ENCODE results near the gene BABAM2. TPM values are rescaled to one million over a fixed set of nuclear protein-coding genes. Genes with fewer than 3 reads are reported as not detected.

Gene BABAM2
- total RNA-seq, 1 experiment from 2014 or later: 57.6 TPM

DNA sequence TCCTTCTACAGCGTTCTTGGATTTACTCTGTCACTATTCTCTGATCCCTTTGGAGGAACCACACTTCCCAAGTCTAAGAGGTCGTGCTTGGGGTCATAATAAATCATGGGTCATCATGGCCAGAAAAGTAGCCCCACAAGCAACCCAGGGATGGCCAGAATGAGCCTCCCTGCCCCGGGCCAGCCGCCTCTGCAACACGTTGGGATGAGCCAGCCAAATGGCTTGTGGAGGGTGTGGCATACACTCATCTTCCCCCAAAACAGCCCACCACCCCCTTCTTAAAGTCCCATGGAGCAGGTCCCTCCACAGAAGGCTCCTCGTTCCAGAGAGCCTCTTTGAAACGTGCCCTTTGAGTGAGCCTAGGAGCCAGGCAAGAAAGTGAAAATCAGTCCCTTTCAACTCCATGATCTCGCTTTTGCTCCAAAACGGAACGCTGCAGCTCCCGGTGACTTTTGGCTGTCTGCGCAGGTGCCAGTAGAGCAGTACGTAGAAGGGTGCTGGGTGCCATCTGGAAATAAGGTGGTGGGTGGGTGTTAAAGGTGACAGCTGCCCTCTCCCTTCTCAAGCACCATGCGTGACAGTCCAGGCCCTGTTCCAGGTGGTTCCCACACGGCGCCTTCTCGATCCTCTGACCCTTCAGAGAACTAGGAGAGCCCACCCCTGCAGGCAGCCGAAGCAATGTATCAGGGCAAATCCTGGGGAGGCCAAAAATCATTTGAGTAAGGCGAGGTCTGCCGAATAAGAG is 453.6 kb downstream of the BABAM2 start:
- CTCF ChIA-PET: no interaction called here
- H3K27ac Mint-ChIP-seq (ENCODE audit: low read depth, unreplicated experiment): no peak overlapping the region
- POLR2A ChIA-PET: interaction anchor here (1.0 to 1.9 kb wide), 2 partner anchors 21 to 35 kb away, joined by 3 to 5 read pairs; no protein-coding TSS in a partner anchor
- no peaks in the 10 kb centered on the region for H3K36me3 Mint-ChIP-seq (ENCODE audit: insufficient read depth, unreplicated experiment)
- no peak for DNase-seq (ENCODE audit: unreplicated experiment)
- intact Hi-C loops (cut with micrococcal nuclease): no loop called here
- TF ChIP-seq, protein P1, sequence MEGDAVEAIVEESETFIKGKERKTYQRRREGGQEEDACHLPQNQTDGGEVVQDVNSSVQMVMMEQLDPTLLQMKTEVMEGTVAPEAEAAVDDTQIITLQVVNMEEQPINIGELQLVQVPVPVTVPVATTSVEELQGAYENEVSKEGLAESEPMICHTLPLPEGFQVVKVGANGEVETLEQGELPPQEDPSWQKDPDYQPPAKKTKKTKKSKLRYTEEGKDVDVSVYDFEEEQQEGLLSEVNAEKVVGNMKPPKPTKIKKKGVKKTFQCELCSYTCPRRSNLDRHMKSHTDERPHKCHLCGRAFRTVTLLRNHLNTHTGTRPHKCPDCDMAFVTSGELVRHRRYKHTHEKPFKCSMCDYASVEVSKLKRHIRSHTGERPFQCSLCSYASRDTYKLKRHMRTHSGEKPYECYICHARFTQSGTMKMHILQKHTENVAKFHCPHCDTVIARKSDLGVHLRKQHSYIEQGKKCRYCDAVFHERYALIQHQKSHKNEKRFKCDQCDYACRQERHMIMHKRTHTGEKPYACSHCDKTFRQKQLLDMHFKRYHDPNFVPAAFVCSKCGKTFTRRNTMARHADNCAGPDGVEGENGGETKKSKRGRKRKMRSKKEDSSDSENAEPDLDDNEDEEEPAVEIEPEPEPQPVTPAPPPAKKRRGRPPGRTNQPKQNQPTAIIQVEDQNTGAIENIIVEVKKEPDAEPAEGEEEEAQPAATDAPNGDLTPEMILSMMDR (IDR thresholded peaks at IDR 0.05; ENCODE audit: unreplicated experiment): no peak
- no peak overlapping the region for H3K4me3 Mint-ChIP-seq (ENCODE audit: unreplicated experiment)
- no TSS peak for BruUV-seq (replicated peaks)
- H3K9me3 Mint-ChIP-seq (ENCODE audit: unreplicated experiment): no peaks in the 10 kb centered on the region
- H3K27me3 Mint-ChIP-seq (ENCODE audit: insufficient read depth, unreplicated experiment): no peaks in the 10 kb centered on the region
- peaks cover 7% of the 10 kb centered on the region for H3K4me1 Mint-ChIP-seq (ENCODE audit: insufficient read depth, unreplicated experiment)

GRCh38 chr2:28344756-28345373 is 454.3 kb downstream of the BABAM2 start:
- CTCF ChIA-PET: no interaction called here
- intact Hi-C loops (cut with micrococcal nuclease): no loop called here
- no TSS peak for BruUV-seq (replicated peaks)

GRCh38 chr2:28345619-28346018 is 455.1 kb downstream of the BABAM2 start:
- H3K27ac Mint-ChIP-seq (ENCODE audit: low read depth, unreplicated experiment): no peak overlapping the region
- H3K27me3 Mint-ChIP-seq (ENCODE audit: insufficient read depth, unreplicated experiment): no peaks in the 10 kb centered on the region
- H3K4me1 Mint-ChIP-seq (ENCODE audit: insufficient read depth, unreplicated experiment): peaks cover 5% of the 10 kb centered on the region
- H3K4me3 Mint-ChIP-seq (ENCODE audit: unreplicated experiment): no peak overlapping the region
- no TSS peak for BruUV-seq (replicated peaks)
- no peak for DNase-seq (ENCODE audit: unreplicated experiment)
- TF ChIP-seq, protein P1 (IDR thresholded peaks at IDR 0.05; ENCODE audit: unreplicated experiment): no peak
- POLR2A ChIA-PET: no interaction called here
- intact Hi-C loops (cut with micrococcal nuclease): no loop called here
- H3K36me3 Mint-ChIP-seq (ENCODE audit: insufficient read depth, unreplicated experiment): no peaks in the 10 kb centered on the region
- H3K9me3 Mint-ChIP-seq (ENCODE audit: unreplicated experiment): no peaks in the 10 kb centered on the region
- CTCF ChIA-PET: no interaction called here

More at GRCh38 chr2:28344756-28345373, 454.3 kb downstream of the BABAM2 start:
- DNase-seq (ENCODE audit: unreplicated experiment): no peak
- POLR2A ChIA-PET: interaction anchor here (1.0 kb wide), 1 partner anchor 20 kb away, joined by 3 read pairs; no protein-coding TSS in a partner anchor
- H3K4me1 Mint-ChIP-seq (ENCODE audit: insufficient read depth, unreplicated experiment): peaks cover 5% of the 10 kb centered on the region
- no peak overlapping the region for H3K4me3 Mint-ChIP-seq (ENCODE audit: unreplicated experiment)
- H3K9me3 Mint-ChIP-seq (ENCODE audit: unreplicated experiment): no peaks in the 10 kb centered on the region
- H3K27ac Mint-ChIP-seq (ENCODE audit: low read depth, unreplicated experiment): no peak overlapping the region
- TF ChIP-seq, protein P1 (IDR thresholded peaks at IDR 0.05; ENCODE audit: unreplicated experiment): no peak
- no peaks in the 10 kb centered on the region for H3K36me3 Mint-ChIP-seq (ENCODE audit: insufficient read depth, unreplicated experiment)
- no peaks in the 10 kb centered on the region for H3K27me3 Mint-ChIP-seq (ENCODE audit: insufficient read depth, unreplicated experiment)

DNA sequence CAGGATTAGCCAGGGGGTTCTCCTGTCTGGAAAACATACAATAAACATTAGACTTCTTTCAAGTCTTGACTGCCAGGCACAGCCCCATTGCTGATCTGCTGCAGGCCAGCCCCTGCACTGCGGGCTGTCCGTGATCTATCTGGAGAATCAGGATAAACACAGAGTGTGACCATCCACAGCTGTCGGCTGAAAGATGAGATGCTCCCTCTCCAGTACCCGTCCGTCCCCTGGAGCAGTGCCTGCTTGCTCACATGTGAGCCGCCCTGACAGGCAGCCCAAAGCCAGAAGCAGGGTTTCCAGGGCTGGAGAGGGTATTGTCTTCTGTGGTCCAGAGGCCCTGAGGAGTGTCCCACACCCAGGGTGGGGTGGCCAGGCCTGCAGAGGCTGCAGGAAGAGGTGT is 456.1 kb downstream of the BABAM2 start:
- Mint-ChIP-seq H3K36me3 (ENCODE audit: insufficient read depth, unreplicated experiment) (no peaks in the 10 kb centered on the region), H3K9me3 (ENCODE audit: unreplicated experiment) (no peaks in the 10 kb centered on the region), H3K4me3 (ENCODE audit: unreplicated experiment) (no peak overlapping the region), H3K27ac (ENCODE audit: low read depth, unreplicated experiment) (no peak overlapping the region), H3K4me1 (ENCODE audit: insufficient read depth, unreplicated experiment) (no peaks in the 10 kb centered on the region), H3K27me3 (ENCODE audit: insufficient read depth, unreplicated experiment) (no peaks in the 10 kb centered on the region)
- TF ChIP-seq, protein P1 (IDR thresholded peaks at IDR 0.05; ENCODE audit: unreplicated experiment): no peak
- no TSS peak for BruUV-seq (replicated peaks)
- CTCF ChIA-PET: no interaction called here
- intact Hi-C loops (cut with micrococcal nuclease): no loop called here
- no peak for DNase-seq (ENCODE audit: unreplicated experiment)
- POLR2A ChIA-PET: no interaction called here

All from MCF 10A (cell line).